Mucosa of descending colon (tissue), 3 donors: ENCODE results near the gene HMSD. TPM values are rescaled to one million over a fixed set of nuclear protein-coding genes. Genes with fewer than 3 reads are reported as not detected.

Source experiments
- ATAC-seq: fragments of 200-7000 bp; cut with Tn5 transposase; one replicate; pipeline ENCODE4 v1.9.1; 2020; ENCODE audit warnings: mild to moderate bottlenecking, moderate library complexity
- DNase-seq, 3 donors: peaks; one replicate each; pipeline ENCODE4 v3.0.0-alpha.2; 2020
- H3K36me3 ChIP-seq: fragments of 200-600 bp; one replicate; pipeline ENCODE4 v1.8.0; 2021; ENCODE audit warnings: low read depth, mild to moderate bottlenecking
- H3K4me1 ChIP-seq: fragments of 200-600 bp; one replicate; pipeline ENCODE4 v1.8.0; 2021; ENCODE audit warnings: low read depth, mild to moderate bottlenecking
- H3K4me3 ChIP-seq: fragments of 200-600 bp; one replicate; pipeline ENCODE4 v1.8.0; 2021; ENCODE audit warnings: mild to moderate bottlenecking
- H3K9me3 ChIP-seq: fragments of 200-600 bp; one replicate; pipeline ENCODE4 v1.8.0; 2021; ENCODE audit warnings: mild to moderate bottlenecking
- CTCF ChIP-seq: fragments of 200-600 bp; IDR thresholded peaks from one replicate; pipeline ENCODE4 v1.8.0; 2022; ENCODE audit warnings: antibody characterized with exemption, mild to moderate bottlenecking
- intact Hi-C, 2 donors: fragments of 100-400 bp; cut with DNase I in 1 of 2; cut with micrococcal nuclease in 1 of 2; formaldehyde crosslinking; loops; one replicate each; pipeline versions ENCODE4 v1.11.0 to v1.11.1; 2022; cut with DNase I, micrococcal nuclease
- total RNA-seq, 3 donors: library from RNA; stranded (reverse); fragmentation: NEBNext Ultra II Directional in 2 of 3; extraction: Animal tissue kit (Norgen Biotek cat#: 25700) in 2 of 3; gene quantifications; one replicate each; pipeline versions ENCODE4 v1.2.1 to v1.2.4, GENCODE V29; 2021 to 2023
- donor health status: DM: no; HTN: no; CAD: no; lungs with moderate emphysema.
- donor health status: DM: no; HTN: no; CAD: no.
- donor health status: DM: no; HTN: yes; CAD: no.

Gene HMSD
- total RNA-seq, 3 donors from 2014 or later, result 0.22 to 0.38 TPM; not detected in 1

GRCh38 chr18:63961435-63961980, 12.4 kb downstream of the HMSD start:
- intact Hi-C loops, result no loop called here
- H3K4me3 ChIP-seq, result no peak overlapping the region

GRCh38 chr18:63962137-63962536, 13.0 kb downstream of the HMSD start:
- DNase-seq (no peak), ATAC-seq (no peak)
- no peaks in the 10 kb centered on the region for H3K9me3 ChIP-seq
- peaks cover 7% of the 10 kb centered on the region for H3K4me1 ChIP-seq
- no peaks in the 10 kb centered on the region for H3K36me3 ChIP-seq
- no peak for TF ChIP-seq CTCF
- no peak overlapping the region for H3K4me3 ChIP-seq
- intact Hi-C loops, result no loop called here

More at GRCh38 chr18:63961435-63961980, 12.4 kb downstream of the HMSD start:
- no peak for ATAC-seq
- TF ChIP-seq CTCF, result no peak
- Histone ChIP-seq H3K4me1 (peaks cover 7% of the 10 kb centered on the region), H3K36me3 (no peaks in the 10 kb centered on the region), H3K9me3 (no peaks in the 10 kb centered on the region)
- no peak for DNase-seq

- peak; percentile 62 for TF ChIP-seq CTCF
- intact Hi-C loops, result no loop called here
- Histone ChIP-seq H3K9me3 (no peaks in the 10 kb centered on the region), H3K4me3 (no peak overlapping the region), H3K4me1 (peaks cover 7% of the 10 kb centered on the region), H3K36me3 (no peaks in the 10 kb centered on the region)
- peak; percentile 95 for ATAC-seq
- peak; percentile 56 to 73 (median 61) for DNase-seq
Observed at GRCh38 chr18:63963615-63964256, 14.6 kb downstream of the HMSD start.

- no peak for DNase-seq
- Histone ChIP-seq H3K4me1 (peaks cover 12% of the 10 kb centered on the region), H3K4me3 (no peak overlapping the region), H3K9me3 (no peaks in the 10 kb centered on the region), H3K36me3 (no peaks in the 10 kb centered on the region)
- no peak for ATAC-seq
- no peak for TF ChIP-seq CTCF
- intact Hi-C loops, result no loop called here
Observed at GRCh38 chr18:63964908-63965307, 15.8 kb downstream of the HMSD start.

- intact Hi-C loops, result no loop called here
- no peak for ATAC-seq
- no peak for TF ChIP-seq CTCF
Observed at GRCh38 chr18:63965716-63966330, 16.7 kb downstream of the HMSD start.

More at GRCh38 chr18:63965716-63966330, 16.7 kb downstream of the HMSD start:
- no peaks in the 10 kb centered on the region for H3K9me3 ChIP-seq
- DNase-seq, result no peak
- H3K36me3 ChIP-seq, result no peaks in the 10 kb centered on the region
- H3K4me1 ChIP-seq, result peaks cover 12% of the 10 kb centered on the region
- no peak overlapping the region for H3K4me3 ChIP-seq
